DMS114 treated with DMSO at 0.1 percent for 48 hours (cell line): ENCODE data around the gene ERG28.
A peak's percentile ranks its signal among the peaks of the same experiment; 100 is the strongest.
"Not testable (repeated sequence)": the region's sequence is repeated elsewhere in the genome, so short reads cannot be mapped to it uniquely, and the experiment has no call there.

Experiments
- DNase-seq: peaks from one replicate; lab custom pipeline; 2025; ENCODE audit not compliant: unreplicated experiment; lab: John Stamatoyannopoulos, UW

ERG28 gene

GRCh38 chr14:75660630-75661498 lies at the start of gene ERG28, which contains the start of gene TTLL5:
Gene ERG28 (minus strand): TSS chr14:75660876. CDS start chr14:75657502, 3,374 bp downstream.
Gene TTLL5 (plus strand): TSS chr14:75661246. CDS start chr14:75663150, 1,904 bp downstream.
- peak; percentile 94 for DNase-seq

DNA sequence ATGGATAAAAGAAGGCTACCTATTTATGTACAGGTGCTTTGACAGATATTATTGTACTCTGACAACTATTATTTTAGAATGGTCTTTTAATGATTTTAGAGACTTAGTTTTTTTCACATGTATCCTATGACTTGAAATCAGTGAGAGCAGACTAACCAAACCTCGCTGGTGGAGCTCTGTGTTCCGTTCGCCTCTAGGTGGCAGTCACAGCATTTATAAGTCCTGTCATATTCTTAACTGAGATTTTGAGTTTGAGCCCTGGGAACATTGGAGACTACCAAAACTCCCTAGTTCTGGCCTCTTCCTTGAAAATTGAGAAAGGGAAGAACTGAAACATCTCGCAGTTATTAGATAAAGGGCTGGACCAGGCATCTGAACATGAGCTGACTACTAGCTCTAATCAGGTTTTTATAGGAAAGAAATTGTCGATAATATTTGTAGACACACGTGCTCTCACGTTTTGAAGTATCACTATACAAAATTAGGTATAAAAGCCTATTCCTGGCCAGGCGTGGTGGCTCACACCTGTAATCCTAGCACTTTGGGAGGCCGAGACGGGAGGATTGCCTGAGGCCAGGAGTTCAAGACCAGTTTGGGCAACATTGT lies 48.6 kb upstream of the ERG28 start:
- DNase-seq = peak; percentile 58

- DNase-seq = no peak
Observed at GRCh38 chr14:75705014-75705413, 44.3 kb upstream of the ERG28 start.

DNA sequence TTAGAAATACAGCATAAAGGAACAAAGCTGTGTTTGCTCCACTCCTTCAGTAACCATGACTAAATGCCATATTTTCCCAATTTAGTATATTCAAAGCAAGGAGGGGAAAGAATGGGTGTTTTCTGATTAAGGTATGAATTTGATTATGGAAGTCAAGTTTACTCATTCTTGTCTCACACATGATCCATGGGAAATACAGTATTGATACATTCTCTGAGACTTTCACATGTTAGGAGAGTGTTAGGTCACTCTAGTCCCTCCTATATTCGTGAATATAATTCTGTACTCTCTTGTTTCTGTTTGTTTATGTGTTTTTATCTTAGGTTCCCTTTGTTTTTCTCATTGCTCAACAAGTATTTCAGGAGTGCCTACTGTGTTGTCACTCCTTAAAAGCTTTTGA lies 42.8 kb upstream of the ERG28 start:
- no peak for DNase-seq

GRCh38 chr14:75702616-75703261 lies 42.1 kb upstream of the ERG28 start:
- DNase-seq = no peak

- DNase-seq = no peak
Observed at GRCh38 chr14:75702122-75702521, 41.4 kb upstream of the ERG28 start.

DNA sequence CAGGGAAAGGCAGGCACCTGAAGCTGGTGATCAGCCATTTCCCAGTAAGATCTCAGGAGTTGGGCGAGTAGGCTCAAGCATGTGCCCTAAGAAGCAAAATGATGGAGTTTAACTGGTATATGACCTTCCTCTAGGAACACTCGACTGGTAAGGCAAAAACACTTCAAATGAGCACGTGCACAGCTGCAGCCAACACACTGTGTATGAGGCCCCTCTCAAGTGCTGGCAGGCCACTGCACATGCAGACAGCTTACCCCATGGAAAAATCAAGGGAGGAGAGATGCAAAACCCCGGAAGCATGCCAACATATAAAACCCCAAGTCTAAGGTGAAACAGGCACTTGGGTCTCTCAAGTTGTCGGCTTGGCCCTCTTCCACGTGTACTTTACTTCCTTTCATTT lies 39.6 kb upstream of the ERG28 start:
- no peak for DNase-seq

DNA sequence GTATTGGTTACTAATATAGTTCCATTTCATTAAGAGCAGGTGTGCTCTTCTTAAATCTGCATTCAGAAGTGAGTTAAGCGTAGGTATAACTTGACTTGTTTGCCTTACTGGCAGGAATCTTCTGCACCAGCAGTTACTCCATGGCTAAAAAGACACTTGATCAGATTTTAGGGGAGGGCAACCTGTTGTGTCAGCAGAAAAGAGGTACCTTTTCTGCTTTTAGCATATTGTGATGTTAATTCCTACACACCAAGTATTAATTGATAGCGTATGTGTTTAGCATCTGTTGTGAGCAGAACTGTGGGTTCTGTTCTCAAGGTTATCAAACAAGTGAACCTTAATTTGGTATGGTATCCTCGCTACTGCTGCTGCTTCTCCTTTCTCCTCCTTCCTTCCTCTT lies 38.7 kb upstream of the ERG28 start:
- DNase-seq = no peak

GRCh38 chr14:75697918-75698317 lies 37.2 kb upstream of the ERG28 start:
- no peak for DNase-seq

DNA sequence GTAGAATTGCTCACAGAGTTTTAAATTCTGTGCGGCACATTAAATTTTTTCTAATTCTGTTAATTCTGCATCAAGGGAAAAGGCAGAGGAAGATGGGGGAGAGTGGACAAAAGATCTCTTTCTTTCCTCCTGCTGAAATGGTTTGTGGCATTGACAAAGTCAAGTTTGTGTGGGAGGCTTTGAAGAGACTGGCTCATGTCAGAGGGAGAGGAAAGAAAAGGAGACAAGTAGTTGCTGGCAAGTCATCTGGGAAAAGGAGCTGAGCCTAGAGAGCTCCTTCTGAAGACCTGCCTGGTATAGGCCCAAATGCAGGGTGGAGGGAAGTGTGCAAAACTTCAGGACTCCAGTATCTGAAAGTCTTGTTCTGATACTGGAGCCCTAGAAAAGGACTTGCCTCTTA lies 36.7 kb upstream of the ERG28 start:
- DNase-seq = no peak

DNA sequence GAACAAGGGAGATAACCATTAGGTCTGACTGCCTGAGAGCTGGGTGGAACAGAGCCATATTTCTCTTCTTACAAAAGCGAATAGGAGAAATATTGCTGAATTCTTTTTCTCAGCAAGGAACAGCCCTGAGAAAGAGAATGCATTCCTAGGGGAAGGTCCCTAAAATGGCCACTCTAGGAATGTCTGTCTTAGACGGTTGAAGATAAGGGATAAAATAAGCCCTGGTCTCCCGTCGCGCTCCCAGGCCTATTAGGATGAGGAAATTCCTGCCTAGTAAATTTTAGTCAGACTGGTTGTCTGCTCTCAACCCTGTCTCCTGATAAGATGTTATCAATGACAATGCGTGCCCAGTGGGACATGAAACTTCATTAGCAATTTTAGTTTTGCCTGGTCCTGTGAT lies 34.3 kb upstream of the ERG28 start:
- not testable (repeated sequence) for DNase-seq

GRCh38 chr14:75690010-75690409 lies 29.3 kb upstream of the ERG28 start:
- no peak for DNase-seq

DNA sequence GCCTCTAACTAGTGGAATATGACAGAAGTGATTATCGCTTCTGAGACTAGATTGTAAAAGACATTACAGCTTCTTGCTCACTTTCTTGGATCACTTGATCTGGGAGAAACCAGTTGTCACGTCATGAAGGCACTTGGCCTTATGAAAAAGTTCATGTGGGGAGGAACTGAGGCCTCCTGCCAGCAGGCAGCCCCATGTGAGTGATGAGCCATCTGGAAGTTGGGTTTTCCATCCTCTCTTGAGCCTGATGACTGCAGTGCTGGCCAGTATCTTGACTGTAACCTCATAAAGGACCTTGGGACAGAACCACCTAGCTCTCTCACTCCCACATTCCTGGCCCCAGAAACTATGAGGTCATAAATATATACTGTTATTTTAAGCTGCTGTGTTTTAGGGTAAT lies 28.3 kb upstream of the ERG28 start:
- DNase-seq = no peak

GRCh38 chr14:75685910-75686309 lies 25.2 kb upstream of the ERG28 start:
- no peak for DNase-seq

GRCh38 chr14:75675265-75675960 lies 14.7 kb upstream of the ERG28 start:
- DNase-seq = no peak

GRCh38 chr14:75673345-75674035 lies 12.8 kb upstream of the ERG28 start:
- no peak for DNase-seq

- no peak for DNase-seq
Observed at GRCh38 chr14:75672605-75673192, 12.0 kb upstream of the ERG28 start.

DNA sequence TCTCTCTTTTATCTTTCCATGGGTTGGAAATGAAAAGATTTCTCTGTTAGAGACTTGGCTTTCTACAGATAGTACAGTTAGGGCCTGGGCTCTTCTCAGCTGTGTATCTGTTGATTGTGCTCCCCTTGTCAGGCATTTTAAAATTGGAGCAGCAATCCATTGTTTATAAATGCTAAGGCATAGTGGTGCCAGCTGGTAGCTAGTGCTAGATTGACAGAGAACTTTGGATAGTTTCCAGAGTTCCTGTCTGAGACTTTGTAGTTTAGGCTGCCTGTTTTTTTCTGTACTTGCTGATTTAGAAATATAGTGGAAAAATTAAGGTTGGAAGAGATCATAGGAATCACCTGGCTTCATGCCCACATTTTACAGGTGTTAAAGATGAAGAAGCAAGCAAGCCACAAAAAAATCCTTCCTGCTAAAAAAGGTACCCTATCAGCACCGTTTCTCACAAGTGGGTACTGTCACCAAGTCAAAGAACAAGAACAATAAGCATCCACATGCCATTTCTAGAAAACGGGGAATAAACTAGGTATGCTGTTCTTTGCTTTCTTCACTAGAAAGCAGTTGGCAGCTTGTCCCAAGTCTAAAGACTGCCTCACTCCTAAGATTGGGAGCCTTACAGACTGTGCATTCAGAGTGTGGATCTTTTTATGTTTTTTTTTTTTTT lies 6.6 kb upstream of the ERG28 start:
- no peak for DNase-seq

- no peak for DNase-seq
Observed at GRCh38 chr14:75662966-75663365, 2.3 kb upstream of the ERG28 start.

DNA sequence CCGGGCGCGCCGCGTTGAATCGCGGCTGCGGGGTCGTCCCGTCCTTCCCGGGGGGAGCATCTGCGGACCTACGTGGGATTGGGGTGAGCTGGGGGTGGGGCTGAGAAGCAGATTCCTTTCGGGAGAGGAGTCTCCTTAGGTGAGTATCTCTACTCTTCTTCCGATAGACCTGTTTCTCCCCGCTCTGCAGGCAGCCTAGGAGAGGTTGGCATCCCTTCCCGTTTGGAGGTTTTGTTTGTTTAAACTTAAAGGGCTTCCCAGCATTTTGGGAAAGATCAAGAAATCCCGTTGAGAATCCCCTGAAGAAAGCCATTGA lies 781 bp upstream of the ERG28 start:
- DNase-seq = peak; percentile 19
